Measurements from ENCODE around the gene SIK3. TPM values are rescaled to one million over a fixed set of nuclear protein-coding genes. Genes with fewer than 3 reads are reported as not detected.

The SIK3 gene
- total RNA-seq, 2 donors from 2014 or later, result 26.7 to 28.0 TPM

- no peaks in the 10 kb centered on the region for H3K9me3 ChIP-seq
- DNase-seq, result peak; percentile 26
- no peaks in the 10 kb centered on the region for H3K27me3 ChIP-seq
- no peak overlapping the region for H3K4me3 ChIP-seq
- peak overlapping the region; percentile 12 for H3K27ac ChIP-seq
- intact Hi-C loops (cut with DNase I), result no loop called here
- no peaks in the 10 kb centered on the region for H3K4me1 ChIP-seq
- H3K36me3 ChIP-seq, result no peaks in the 10 kb centered on the region
- peak overlapping the region in 1 of 2 donors; percentile 14 for H3K9ac ChIP-seq (ENCODE audit: low read depth in 2 of 2, low read length in 2 of 2)
- TF ChIP-seq CTCF (IDR thresholded peaks at IDR 0.05), result no peak
Observed at GRCh38 chr11:116930177-116930576, 168.1 kb downstream of the SIK3 start.

GRCh38 chr11:116929414-116930090, 168.7 kb downstream of the SIK3 start:
- Histone ChIP-seq H3K4me3 (no peak overlapping the region), H3K27ac (peak overlapping the region; percentile 12)

GRCh38 chr11:116928845-116929244, 169.4 kb downstream of the SIK3 start:
- H3K27me3 ChIP-seq, result no peaks in the 10 kb centered on the region
- H3K9ac ChIP-seq (ENCODE audit: low read depth in 2 of 2, low read length in 2 of 2), result no peak overlapping the region
- no peak overlapping the region for H3K4me3 ChIP-seq
- intact Hi-C loops (cut with DNase I), result no loop called here
- H3K4me1 ChIP-seq, result no peaks in the 10 kb centered on the region
- DNase-seq, result no peak
- no peak for TF ChIP-seq CTCF (IDR thresholded peaks at IDR 0.05)
- no peaks in the 10 kb centered on the region for H3K9me3 ChIP-seq
- H3K36me3 ChIP-seq, result no peaks in the 10 kb centered on the region
- no peak overlapping the region for H3K27ac ChIP-seq

More at GRCh38 chr11:116929414-116930090, 168.7 kb downstream of the SIK3 start:
- Histone ChIP-seq H3K36me3 (no peaks in the 10 kb centered on the region), H3K27me3 (no peaks in the 10 kb centered on the region), H3K4me1 (no peaks in the 10 kb centered on the region), H3K9me3 (no peaks in the 10 kb centered on the region), H3K9ac (ENCODE audit: low read depth in 2 of 2, low read length in 2 of 2) (no peak overlapping the region)
- TF ChIP-seq CTCF (IDR thresholded peaks at IDR 0.05), result no peak
- DNase-seq, result no peak
- intact Hi-C loops (cut with DNase I), result no loop called here

- Histone ChIP-seq H3K27ac (no peak overlapping the region), H3K9me3 (no peaks in the 10 kb centered on the region), H3K4me1 (no peaks in the 10 kb centered on the region), H3K36me3 (no peaks in the 10 kb centered on the region), H3K27me3 (no peaks in the 10 kb centered on the region), H3K4me3 (no peak overlapping the region), H3K9ac (ENCODE audit: low read depth in 2 of 2, low read length in 2 of 2) (no peak overlapping the region)
- no peak for DNase-seq
- no peak for TF ChIP-seq CTCF (IDR thresholded peaks at IDR 0.05)
- intact Hi-C loops (cut with DNase I), result no loop called here
Observed at GRCh38 chr11:116928102-116928777, 170.0 kb downstream of the SIK3 start.

- TF ChIP-seq CTCF (IDR thresholded peaks at IDR 0.05), result no peak
- Histone ChIP-seq H3K4me3 (no peak overlapping the region), H3K27ac (no peak overlapping the region), H3K9me3 (no peaks in the 10 kb centered on the region), H3K4me1 (no peaks in the 10 kb centered on the region), H3K27me3 (no peaks in the 10 kb centered on the region), H3K36me3 (no peaks in the 10 kb centered on the region), H3K9ac (ENCODE audit: low read depth in 2 of 2, low read length in 2 of 2) (no peak overlapping the region)
- DNase-seq, result no peak
- intact Hi-C loops (cut with DNase I), result no loop called here
Observed at GRCh38 chr11:116927163-116927974, 170.9 kb downstream of the SIK3 start.
